HEK293 (cell line): ENCODE results near the gene IRAK3.
"Not testable (repeated sequence)": the region's sequence is repeated elsewhere in the genome, so short reads cannot be mapped to it uniquely, and the experiment has no call there.

Experiments used
- CTCF ChIA-PET: fragments of 350-600 bp; formaldehyde crosslinking; extraction: SDS; loops from one replicate; lab custom pipeline; 2021; ENCODE audit warnings: antibody characterized with exemption; lab: Yijun Ruan, JAX
- POLR2A ChIA-PET: fragments of 300-600 bp; formaldehyde crosslinking; extraction: SDS; loops from one replicate; lab custom pipeline; 2020; ENCODE audit warnings: antibody characterized with exemption, inconsistent platforms; lab: Yijun Ruan, JAX
- H3K27ac ChIP-seq: fragments of 200-500 bp; sonication (Bioruptor generic); 2 replicates; pipeline ENCODE4 v1.5.1; 2014; ENCODE audit warnings: low read depth, low read length, control low read depth, inconsistent platforms; ENCODE audit errors: extremely low read depth
- H3K36me3 ChIP-seq, 2 experiments: fragments of 200-500 bp in 1 of 2; sonication (Bioruptor generic) in 1 of 2; 1 replicate in 1 of 2; 2 replicates in 1 of 2; pipeline ENCODE4 v1.5.1; 2014 to 2017; ENCODE audit warnings: inconsistent platforms in 2 of 2, low read length in 2 of 2; ENCODE audit not compliant: control insufficient read depth in 2 of 2, insufficient read depth in 1 of 2
- H3K4me1 ChIP-seq: fragments of 200-500 bp; sonication (Bioruptor generic); 2 replicates; pipeline ENCODE4 v1.5.1; 2014; ENCODE audit warnings: mild to moderate bottlenecking, low read length, inconsistent platforms; ENCODE audit not compliant: control insufficient read depth, insufficient read depth
- H3K4me3 ChIP-seq: 2 replicates; pipeline ENCODE4 v1.5.1; 2011; ENCODE audit warnings: low read depth, mild to moderate bottlenecking, control low read depth, low read length, moderate library complexity
- H3K9me3 ChIP-seq: fragments of 200-500 bp; sonication (Bioruptor generic); 2 replicates; pipeline ENCODE4 v1.5.1; 2014; ENCODE audit warnings: low read depth, low read length, inconsistent platforms; ENCODE audit not compliant: control insufficient read depth, insufficient read depth
- GLIS2 ChIP-seq: fragments of 450-650 bp; formaldehyde crosslinking; IDR thresholded peaks from 2 replicates; pipeline ENCODE4 v1.5.1; 2016; ENCODE audit warnings: missing biosample characterization, missing genetic modification characterization
- OSR2 ChIP-seq: fragments of 450-650 bp; formaldehyde crosslinking; IDR thresholded peaks from 2 replicates; pipeline ENCODE4 v1.5.1; 2016; ENCODE audit warnings: missing biosample characterization, missing genetic modification characterization
- SCRT2 ChIP-seq: fragments of 450-650 bp; formaldehyde crosslinking; IDR thresholded peaks from 2 replicates; pipeline ENCODE4 v1.5.1; 2016; ENCODE audit warnings: missing biosample characterization, missing genetic modification characterization
- SP2 ChIP-seq: fragments of 450-650 bp; formaldehyde crosslinking; IDR thresholded peaks from 2 replicates; pipeline ENCODE4 v1.5.1; 2016; ENCODE audit warnings: missing biosample characterization, missing genetic modification characterization
- SP3 ChIP-seq: fragments of 450-650 bp; formaldehyde crosslinking; IDR thresholded peaks from 2 replicates; pipeline ENCODE4 v1.5.1; 2016; ENCODE audit warnings: missing biosample characterization, missing genetic modification characterization
- ZNF335 ChIP-seq: fragments of 450-650 bp; formaldehyde crosslinking; conservative IDR thresholded peaks from 2 replicates; pipeline ENCODE4 v1.5.1; 2016; ENCODE audit warnings: missing biosample characterization, missing genetic modification characterization
- ZNF394 ChIP-seq: fragments of 450-650 bp; formaldehyde crosslinking; IDR thresholded peaks from 2 replicates; pipeline ENCODE4 v1.5.1; 2016; ENCODE audit warnings: missing biosample characterization, missing genetic modification characterization, mild to moderate bottlenecking, moderate library complexity, borderline replicate concordance
- ZNF596 ChIP-seq: fragments of 450-650 bp; IDR thresholded peaks from 2 replicates; pipeline ENCODE4 v1.5.0; 2018; ENCODE audit warnings: missing biosample characterization, mild to moderate bottlenecking, missing genetic modification characterization, moderate library complexity
- ZNF600 ChIP-seq: fragments of 450-650 bp; formaldehyde crosslinking; IDR thresholded peaks from 2 replicates; pipeline ENCODE4 v1.5.1; 2016; ENCODE audit warnings: missing biosample characterization, missing genetic modification characterization
- ZNF660 ChIP-seq: fragments of 450-650 bp; IDR thresholded peaks from 2 replicates; pipeline ENCODE4 v1.5.1; 2018; ENCODE audit warnings: missing biosample characterization, mild to moderate bottlenecking, missing genetic modification characterization
- ZNF677 ChIP-seq: fragments of 450-650 bp; IDR thresholded peaks from 2 replicates; pipeline ENCODE4 v1.5.0; 2018; ENCODE audit warnings: missing biosample characterization, mild to moderate bottlenecking, missing genetic modification characterization, moderate library complexity
- ZNF76 ChIP-seq: fragments of 450-650 bp; formaldehyde crosslinking; IDR thresholded peaks from 2 replicates; pipeline ENCODE4; 2016; ENCODE audit warnings: low read depth, missing biosample characterization, missing genetic modification characterization, borderline replicate concordance
- ZNF768 ChIP-seq: fragments of 450-650 bp; formaldehyde crosslinking; IDR thresholded peaks from 2 replicates; pipeline ENCODE4 v1.5.1; 2018; ENCODE audit warnings: missing biosample characterization, mild to moderate bottlenecking, missing genetic modification characterization
- ZSCAN30 ChIP-seq: fragments of 450-650 bp; IDR thresholded peaks from 2 replicates; pipeline ENCODE4 v1.5.1; 2018; ENCODE audit warnings: missing biosample characterization, mild to moderate bottlenecking, missing genetic modification characterization, moderate library complexity
- TF ChIP-seq, protein P1 (sequence below): fragments of 450-650 bp; formaldehyde crosslinking; IDR thresholded peaks from 2 replicates; pipeline ENCODE4 v1.5.1; 2016; ENCODE audit warnings: missing biosample characterization, missing genetic modification characterization
- TF ChIP-seq, protein P2 (sequence below): fragments of 450-650 bp; formaldehyde crosslinking; conservative IDR thresholded peaks from 2 replicates; pipeline ENCODE4 v1.5.1; 2016; ENCODE audit warnings: low read depth, missing biosample characterization, missing genetic modification characterization
- TF ChIP-seq, protein P3 (sequence below): sonication (generic); formaldehyde crosslinking; IDR thresholded peaks from 2 replicates; pipeline ENCODE4 v1.8.1; 2022; ENCODE audit warnings: mild to moderate bottlenecking, moderate library complexity, missing genetic modification reagents
- TF ChIP-seq, protein P4 (sequence below): fragments of 450-650 bp; formaldehyde crosslinking; IDR thresholded peaks from 2 replicates; pipeline ENCODE4 v1.5.1; 2017; ENCODE audit warnings: missing biosample characterization, missing genetic modification characterization
- TF ChIP-seq, protein P5 (sequence below): fragments of 450-650 bp; formaldehyde crosslinking; optimal IDR thresholded peaks from 2 replicates; pipeline ENCODE3; 2016; ENCODE audit warnings: missing biosample characterization, mild to moderate bottlenecking, missing genetic modification characterization

IRAK3 gene

DNA sequence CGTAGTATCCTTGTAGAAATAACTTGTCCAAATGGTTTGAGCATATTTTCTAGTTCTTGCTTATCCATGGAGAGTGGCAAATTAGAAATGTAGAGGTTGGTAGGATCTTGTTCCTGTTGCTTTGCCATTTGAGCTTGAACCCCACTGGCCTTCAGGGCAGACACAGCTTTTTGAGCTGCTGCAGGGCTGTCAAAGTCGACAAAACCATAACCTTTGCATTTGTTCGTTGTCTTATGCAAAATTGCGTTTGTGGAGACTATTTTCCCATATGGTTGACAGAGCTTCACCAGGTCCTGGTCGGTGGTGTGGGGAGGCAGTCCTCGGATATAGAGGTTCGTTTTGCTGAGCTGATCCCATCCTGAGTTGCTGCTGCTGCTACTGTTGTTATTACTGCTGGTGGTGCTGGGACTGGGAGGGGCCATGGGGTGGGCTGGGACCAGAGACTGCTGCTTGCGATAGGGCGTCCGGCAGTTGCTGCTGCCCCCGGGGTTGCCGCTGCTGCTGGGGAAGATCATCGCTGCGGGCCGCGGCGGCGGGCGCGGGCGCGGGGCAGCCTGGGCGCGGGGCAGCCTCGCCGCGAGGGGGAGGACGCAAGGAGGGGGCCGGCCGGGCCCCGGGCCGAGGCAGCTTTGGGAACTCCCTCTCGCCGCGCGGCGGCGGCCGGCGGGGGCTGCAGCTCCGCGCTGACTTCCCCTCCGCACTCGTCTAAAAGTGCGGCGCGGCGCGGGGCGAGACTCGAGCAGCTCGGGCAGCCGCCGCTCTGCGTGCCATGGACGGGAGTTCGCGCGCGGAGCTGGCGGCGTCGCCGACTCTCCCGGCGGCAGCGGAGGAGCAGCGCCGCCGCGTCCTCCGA lies 46.0 kb downstream of the IRAK3 start:
- ChIA-PET POLR2A (interaction anchor here (2.7 kb wide), 1 partner anchor 66 kb away, joined by 12 read pairs; the partner anchor contains the start of gene TMBIM4), CTCF (interaction anchor here (0.7 to 2.0 kb wide), 6 partner anchors 9 to 716 kb away, joined by 3 to 5 read pairs (median 3); no protein-coding TSS in a partner anchor)
- Histone ChIP-seq H3K4me3 (peak overlapping the region; percentile 40), H3K27ac (peak overlapping the region; percentile 53; the same call in 1 of the 2 replicates)
- H3K36me3 ChIP-seq, H3K9me3 ChIP-seq, H3K4me1 ChIP-seq: not testable (repeated sequence)
- TF ChIP-seq ZNF677 (tag by site-specific recombination) (0 out of 2 replicates have a peak, but pooled peaks have one; percentile 33), ZNF76 (tag by site-specific recombination) (peak; percentile 64; the same call in 1 of the 2 replicates), SCRT2 (tag by site-specific recombination) (peak; percentile 39; the same call in 1 of the 2 replicates), OSR2 (tag by site-specific recombination) (peak; percentile 90), GLIS2 (peak; percentile 75), ZNF596 (tag by site-specific recombination) (0 out of 2 replicates have a peak, but pooled peaks have one; percentile 28), ZSCAN30 (0 out of 2 replicates have a peak, but pooled peaks have one; percentile 33), SP3 (tag by site-specific recombination) (0 out of 2 replicates have a peak, but pooled peaks have one; percentile 12), ZNF660 (tag by site-specific recombination) (peak; percentile 61; the same call in 1 of the 2 replicates), ZNF394 (tag by site-specific recombination) (peak; percentile 26; the same call in 1 of the 2 replicates), ZNF768 (peak; percentile 56; the same call in 1 of the 2 replicates), ZNF600 (tag by site-specific recombination) (peak; percentile 54; the same call in 1 of the 2 replicates), ZNF335 (tag by site-specific recombination) (peak; percentile 45; the same call in 1 of the 2 replicates), SP2 (peak; percentile 37; the same call in 1 of the 2 replicates)
- TF ChIP-seq, protein P1, sequence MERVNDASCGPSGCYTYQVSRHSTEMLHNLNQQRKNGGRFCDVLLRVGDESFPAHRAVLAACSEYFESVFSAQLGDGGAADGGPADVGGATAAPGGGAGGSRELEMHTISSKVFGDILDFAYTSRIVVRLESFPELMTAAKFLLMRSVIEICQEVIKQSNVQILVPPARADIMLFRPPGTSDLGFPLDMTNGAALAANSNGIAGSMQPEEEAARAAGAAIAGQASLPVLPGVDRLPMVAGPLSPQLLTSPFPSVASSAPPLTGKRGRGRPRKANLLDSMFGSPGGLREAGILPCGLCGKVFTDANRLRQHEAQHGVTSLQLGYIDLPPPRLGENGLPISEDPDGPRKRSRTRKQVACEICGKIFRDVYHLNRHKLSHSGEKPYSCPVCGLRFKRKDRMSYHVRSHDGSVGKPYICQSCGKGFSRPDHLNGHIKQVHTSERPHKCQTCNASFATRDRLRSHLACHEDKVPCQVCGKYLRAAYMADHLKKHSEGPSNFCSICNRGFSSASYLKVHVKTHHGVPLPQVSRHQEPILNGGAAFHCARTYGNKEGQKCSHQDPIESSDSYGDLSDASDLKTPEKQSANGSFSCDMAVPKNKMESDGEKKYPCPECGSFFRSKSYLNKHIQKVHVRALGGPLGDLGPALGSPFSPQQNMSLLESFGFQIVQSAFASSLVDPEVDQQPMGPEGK (tag by site-specific recombination): peak; percentile 56
- TF ChIP-seq, protein P2, sequence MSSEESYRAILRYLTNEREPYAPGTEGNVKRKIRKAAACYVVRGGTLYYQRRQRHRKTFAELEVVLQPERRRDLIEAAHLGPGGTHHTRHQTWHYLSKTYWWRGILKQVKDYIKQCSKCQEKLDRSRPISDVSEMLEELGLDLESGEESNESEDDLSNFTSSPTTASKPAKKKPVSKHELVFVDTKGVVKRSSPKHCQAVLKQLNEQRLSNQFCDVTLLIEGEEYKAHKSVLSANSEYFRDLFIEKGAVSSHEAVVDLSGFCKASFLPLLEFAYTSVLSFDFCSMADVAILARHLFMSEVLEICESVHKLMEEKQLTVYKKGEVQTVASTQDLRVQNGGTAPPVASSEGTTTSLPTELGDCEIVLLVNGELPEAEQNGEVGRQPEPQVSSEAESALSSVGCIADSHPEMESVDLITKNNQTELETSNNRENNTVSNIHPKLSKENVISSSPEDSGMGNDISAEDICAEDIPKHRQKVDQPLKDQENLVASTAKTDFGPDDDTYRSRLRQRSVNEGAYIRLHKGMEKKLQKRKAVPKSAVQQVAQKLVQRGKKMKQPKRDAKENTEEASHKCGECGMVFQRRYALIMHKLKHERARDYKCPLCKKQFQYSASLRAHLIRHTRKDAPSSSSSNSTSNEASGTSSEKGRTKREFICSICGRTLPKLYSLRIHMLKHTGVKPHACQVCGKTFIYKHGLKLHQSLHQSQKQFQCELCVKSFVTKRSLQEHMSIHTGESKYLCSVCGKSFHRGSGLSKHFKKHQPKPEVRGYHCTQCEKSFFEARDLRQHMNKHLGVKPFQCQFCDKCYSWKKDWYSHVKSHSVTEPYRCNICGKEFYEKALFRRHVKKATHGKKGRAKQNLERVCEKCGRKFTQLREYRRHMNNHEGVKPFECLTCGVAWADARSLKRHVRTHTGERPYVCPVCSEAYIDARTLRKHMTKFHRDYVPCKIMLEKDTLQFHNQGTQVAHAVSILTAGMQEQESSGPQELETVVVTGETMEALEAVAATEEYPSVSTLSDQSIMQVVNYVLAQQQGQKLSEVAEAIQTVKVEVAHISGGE (tag by site-specific recombination): peak; percentile 70
- TF ChIP-seq, protein P3, sequence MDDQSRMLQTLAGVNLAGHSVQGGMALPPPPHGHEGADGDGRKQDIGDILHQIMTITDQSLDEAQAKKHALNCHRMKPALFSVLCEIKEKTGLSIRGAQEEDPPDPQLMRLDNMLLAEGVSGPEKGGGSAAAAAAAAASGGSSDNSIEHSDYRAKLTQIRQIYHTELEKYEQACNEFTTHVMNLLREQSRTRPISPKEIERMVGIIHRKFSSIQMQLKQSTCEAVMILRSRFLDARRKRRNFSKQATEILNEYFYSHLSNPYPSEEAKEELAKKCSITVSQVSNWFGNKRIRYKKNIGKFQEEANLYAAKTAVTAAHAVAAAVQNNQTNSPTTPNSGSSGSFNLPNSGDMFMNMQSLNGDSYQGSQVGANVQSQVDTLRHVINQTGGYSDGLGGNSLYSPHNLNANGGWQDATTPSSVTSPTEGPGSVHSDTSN (CRISPR knock-in tag): 0 out of 2 replicates have a peak, but pooled peaks have one; percentile 17
- TF ChIP-seq, protein P4, sequence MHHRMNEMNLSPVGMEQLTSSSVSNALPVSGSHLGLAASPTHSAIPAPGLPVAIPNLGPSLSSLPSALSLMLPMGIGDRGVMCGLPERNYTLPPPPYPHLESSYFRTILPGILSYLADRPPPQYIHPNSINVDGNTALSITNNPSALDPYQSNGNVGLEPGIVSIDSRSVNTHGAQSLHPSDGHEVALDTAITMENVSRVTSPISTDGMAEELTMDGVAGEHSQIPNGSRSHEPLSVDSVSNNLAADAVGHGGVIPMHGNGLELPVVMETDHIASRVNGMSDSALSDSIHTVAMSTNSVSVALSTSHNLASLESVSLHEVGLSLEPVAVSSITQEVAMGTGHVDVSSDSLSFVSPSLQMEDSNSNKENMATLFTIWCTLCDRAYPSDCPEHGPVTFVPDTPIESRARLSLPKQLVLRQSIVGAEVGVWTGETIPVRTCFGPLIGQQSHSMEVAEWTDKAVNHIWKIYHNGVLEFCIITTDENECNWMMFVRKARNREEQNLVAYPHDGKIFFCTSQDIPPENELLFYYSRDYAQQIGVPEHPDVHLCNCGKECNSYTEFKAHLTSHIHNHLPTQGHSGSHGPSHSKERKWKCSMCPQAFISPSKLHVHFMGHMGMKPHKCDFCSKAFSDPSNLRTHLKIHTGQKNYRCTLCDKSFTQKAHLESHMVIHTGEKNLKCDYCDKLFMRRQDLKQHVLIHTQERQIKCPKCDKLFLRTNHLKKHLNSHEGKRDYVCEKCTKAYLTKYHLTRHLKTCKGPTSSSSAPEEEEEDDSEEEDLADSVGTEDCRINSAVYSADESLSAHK (tag by site-specific recombination): 0 out of 2 replicates have a peak, but pooled peaks have one; percentile 15
- TF ChIP-seq, protein P5, sequence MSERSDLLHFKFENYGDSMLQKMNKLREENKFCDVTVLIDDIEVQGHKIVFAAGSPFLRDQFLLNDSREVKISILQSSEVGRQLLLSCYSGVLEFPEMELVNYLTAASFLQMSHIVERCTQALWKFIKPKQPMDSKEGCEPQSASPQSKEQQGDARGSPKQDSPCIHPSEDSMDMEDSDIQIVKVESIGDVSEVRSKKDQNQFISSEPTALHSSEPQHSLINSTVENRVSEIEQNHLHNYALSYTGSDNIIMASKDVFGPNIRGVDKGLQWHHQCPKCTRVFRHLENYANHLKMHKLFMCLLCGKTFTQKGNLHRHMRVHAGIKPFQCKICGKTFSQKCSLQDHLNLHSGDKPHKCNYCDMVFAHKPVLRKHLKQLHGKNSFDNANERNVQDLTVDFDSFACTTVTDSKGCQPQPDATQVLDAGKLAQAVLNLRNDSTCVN (tag by site-specific recombination): peak; percentile 78
